Caco-2 (cell line): ENCODE results near the gene COL8A2. TPM values are rescaled to one million over a fixed set of nuclear protein-coding genes. Genes with fewer than 3 reads are reported as not detected.
A peak's percentile ranks its signal among the peaks of the same experiment; 100 is the strongest.
"Not testable (repeated sequence)": the region's sequence is repeated elsewhere in the genome, so short reads cannot be mapped to it uniquely, and the experiment has no call there.

ENCODE experiments used
- BruUV-seq: library from RNA; stranded (reverse); fragments of 400-500 nt; replicated peaks from 2 replicates; lab custom pipeline; 2021; lab: Mats Ljungman, UMichigan
- CTCF ChIA-PET: fragments of 300-600 bp; sonication (Branson Sonifier 250); formaldehyde crosslinking; loops from one replicate; lab custom pipeline; 2022; ENCODE audit warnings: antibody characterized with exemption; lab: Charles Lee
- POLR2A ChIA-PET: fragments of 300-600 bp; sonication (Branson Sonifier 250); formaldehyde crosslinking; loops from one replicate; lab custom pipeline; 2022; ENCODE audit warnings: antibody characterized with exemption; lab: Charles Lee
- DNase-seq, 2 experiments: peaks; one replicate each; pipeline versions ENCODE4 v3.0.0 to v3.0.0-alpha.2; 2020 to 2022
- H3K27me3 ChIP-seq: replicated peaks from 2 replicates; pipeline ENCODE4 v1.6.0; 2011; ENCODE audit warnings: low read length; ENCODE audit not compliant: control insufficient read depth, insufficient read depth
- H3K36me3 ChIP-seq: 2 replicates; pipeline ENCODE4 v1.5.1; 2011; ENCODE audit warnings: low read length; ENCODE audit not compliant: control insufficient read depth, insufficient read depth
- H3K4me1 ChIP-seq: fragments of 250-450 bp; sonication (Bioruptor Pico); 2 replicates; pipeline ENCODE4 v1.5.1; 2020; ENCODE audit warnings: mild to moderate bottlenecking
- H3K4me3 ChIP-seq: 2 replicates; pipeline ENCODE4 v1.5.1; 2011; ENCODE audit warnings: low read depth, mild to moderate bottlenecking, control low read depth, low read length
- H3K9me3 ChIP-seq: fragments of 250-450 bp; sonication (Bioruptor Pico); 2 replicates; pipeline ENCODE4 v1.5.1; 2020; ENCODE audit warnings: mild to moderate bottlenecking, moderate library complexity
- H3K27ac Mint-ChIP-seq: one replicate; pipeline ENCODE4 v1.8.0; 2022; ENCODE audit warnings: mixed read lengths; ENCODE audit not compliant: unreplicated experiment
- H3K27me3 Mint-ChIP-seq: one replicate; pipeline ENCODE4 v1.8.0; 2022; ENCODE audit warnings: mixed read lengths; ENCODE audit not compliant: insufficient read depth, unreplicated experiment
- H3K36me3 Mint-ChIP-seq: one replicate; pipeline ENCODE4 v1.8.0; 2022; ENCODE audit warnings: mild to moderate bottlenecking, mixed read lengths; ENCODE audit not compliant: insufficient read depth, unreplicated experiment
- H3K4me1 Mint-ChIP-seq: one replicate; pipeline ENCODE4 v1.8.0; 2022; ENCODE audit warnings: low read depth, mixed read lengths; ENCODE audit not compliant: unreplicated experiment
- H3K4me3 Mint-ChIP-seq: one replicate; pipeline ENCODE4 v1.8.0; 2022; ENCODE audit warnings: mild to moderate bottlenecking, moderate library complexity, mixed read lengths; ENCODE audit not compliant: unreplicated experiment
- H3K9me3 Mint-ChIP-seq: one replicate; pipeline ENCODE4 v1.8.0; 2022; ENCODE audit warnings: mixed read lengths; ENCODE audit not compliant: unreplicated experiment
- intact Hi-C: fragments of 100-400 bp; cut with micrococcal nuclease; formaldehyde crosslinking; loops from one replicate; pipeline ENCODE4 v1.10.0; 2022; ENCODE audit not compliant: unreplicated experiment
- total RNA-seq: library from RNA; stranded (reverse); gene quantifications from 2 replicates; pipeline ENCODE4 v1.2.3, GENCODE V29; 2022
- TF ChIP-seq, protein P1 (sequence below), 2 experiments: fragments of 200-600 bp in 1 of 2; IDR thresholded peaks; 1 replicate in 1 of 2; 2 replicates in 1 of 2; pipeline versions ENCODE4 v1.5.1 to v1.8.0; 2011 to 2022; ENCODE audit warnings: antibody characterized with exemption in 1 of 2, control low read depth in 1 of 2, inconsistent platforms in 1 of 2, low read depth in 1 of 2, low read length in 1 of 2, mild to moderate bottlenecking in 1 of 2, moderate library complexity in 1 of 2; ENCODE audit not compliant: insufficient read depth in 1 of 2, severe bottlenecking in 1 of 2, unreplicated experiment in 1 of 2

COL8A2 gene
- total RNA-seq, 1 experiment from 2014 or later = 0.18 TPM

DNA sequence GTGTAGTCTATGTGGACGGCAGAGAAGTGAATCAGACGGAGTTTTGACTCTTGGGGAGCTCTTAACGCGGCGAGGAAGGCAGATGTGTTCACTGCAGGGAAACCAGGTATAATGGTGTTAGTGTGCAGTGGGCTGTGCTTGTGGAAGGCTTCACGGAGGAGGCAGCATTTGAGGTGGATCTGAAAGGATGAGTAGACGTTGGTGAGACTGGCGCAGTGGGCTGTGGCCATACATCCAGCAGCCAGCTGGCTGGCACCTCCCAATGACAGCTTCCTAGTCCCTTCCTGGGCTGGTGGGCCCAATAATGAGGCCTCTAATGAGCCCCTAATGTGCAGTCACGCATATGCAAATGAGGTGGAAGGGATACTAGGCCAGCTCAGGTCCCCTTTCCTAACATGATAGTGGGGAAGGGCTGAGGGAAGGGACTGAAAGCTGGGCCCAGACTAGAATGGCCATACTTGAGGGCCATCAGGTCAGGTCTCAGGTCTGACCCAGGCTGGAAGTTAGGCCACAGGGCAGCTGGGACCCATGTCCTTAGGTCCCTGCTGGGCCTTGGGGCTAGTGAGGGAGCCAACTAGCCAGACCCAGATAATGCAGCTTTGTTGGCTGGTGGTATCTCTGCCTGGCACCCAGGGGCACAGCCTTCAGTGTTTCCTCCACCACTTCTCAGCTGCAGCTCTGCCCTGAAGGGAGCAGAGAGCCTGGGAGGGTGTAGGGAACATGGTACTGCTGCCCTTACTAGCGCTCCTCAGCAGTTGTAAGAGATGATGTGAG is 34.8 kb upstream of the COL8A2 start:
- no peak for DNase-seq
- POLR2A ChIA-PET = no interaction called here
- Histone ChIP-seq H3K9me3 (no peaks in the 10 kb centered on the region), H3K4me3 (no peak overlapping the region), H3K4me1 (peaks cover 4% of the 10 kb centered on the region; the same call in 1 of the 2 replicates), H3K36me3 (no peaks in the 10 kb centered on the region), H3K27me3 (no peaks in the 10 kb centered on the region)
- intact Hi-C loops = no loop called here
- Mint-ChIP-seq H3K4me1 (peaks cover 28% of the 10 kb centered on the region), H3K36me3 (peaks cover 24% of the 10 kb centered on the region), H3K9me3 (no peaks in the 10 kb centered on the region), H3K27ac (no peak overlapping the region), H3K4me3 (no peak overlapping the region), H3K27me3 (no peaks in the 10 kb centered on the region)
- CTCF ChIA-PET = interaction anchor here (1.2 to 1.8 kb wide), 2 partner anchors 28 to 126 kb away, joined by 4 to 5 read pairs; no protein-coding TSS in a partner anchor
- TF ChIP-seq, protein P1, sequence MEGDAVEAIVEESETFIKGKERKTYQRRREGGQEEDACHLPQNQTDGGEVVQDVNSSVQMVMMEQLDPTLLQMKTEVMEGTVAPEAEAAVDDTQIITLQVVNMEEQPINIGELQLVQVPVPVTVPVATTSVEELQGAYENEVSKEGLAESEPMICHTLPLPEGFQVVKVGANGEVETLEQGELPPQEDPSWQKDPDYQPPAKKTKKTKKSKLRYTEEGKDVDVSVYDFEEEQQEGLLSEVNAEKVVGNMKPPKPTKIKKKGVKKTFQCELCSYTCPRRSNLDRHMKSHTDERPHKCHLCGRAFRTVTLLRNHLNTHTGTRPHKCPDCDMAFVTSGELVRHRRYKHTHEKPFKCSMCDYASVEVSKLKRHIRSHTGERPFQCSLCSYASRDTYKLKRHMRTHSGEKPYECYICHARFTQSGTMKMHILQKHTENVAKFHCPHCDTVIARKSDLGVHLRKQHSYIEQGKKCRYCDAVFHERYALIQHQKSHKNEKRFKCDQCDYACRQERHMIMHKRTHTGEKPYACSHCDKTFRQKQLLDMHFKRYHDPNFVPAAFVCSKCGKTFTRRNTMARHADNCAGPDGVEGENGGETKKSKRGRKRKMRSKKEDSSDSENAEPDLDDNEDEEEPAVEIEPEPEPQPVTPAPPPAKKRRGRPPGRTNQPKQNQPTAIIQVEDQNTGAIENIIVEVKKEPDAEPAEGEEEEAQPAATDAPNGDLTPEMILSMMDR (IDR thresholded peaks at IDR 0.05; ENCODE audit: insufficient read depth in 1 of 2, low read depth in 1 of 2, low read length in 1 of 2, severe bottlenecking in 1 of 2, unreplicated experiment in 1 of 2) = no peak
- no TSS peak for BruUV-seq

DNA sequence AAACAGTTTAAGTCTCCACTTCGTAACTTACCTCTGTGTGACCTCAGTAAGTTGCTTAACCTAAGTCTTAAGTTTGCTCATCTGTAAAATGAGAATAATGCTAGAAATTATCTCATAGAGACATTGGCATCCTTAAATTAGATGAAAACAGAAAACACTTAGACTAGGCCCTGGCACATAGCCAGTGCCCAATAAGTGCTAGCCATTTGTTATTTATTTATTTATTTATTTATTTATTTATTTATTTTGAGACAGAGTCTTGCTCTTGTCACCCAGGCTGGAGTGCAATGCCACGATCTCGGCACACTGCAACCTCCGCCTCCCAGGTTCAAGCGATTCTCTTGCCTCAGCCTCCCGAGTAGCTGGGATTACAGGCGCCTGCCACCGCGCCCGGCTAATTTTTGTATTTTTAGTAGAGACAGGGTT is 33.8 kb upstream of the COL8A2 start:
- peaks cover 16% of the 10 kb centered on the region for H3K36me3 Mint-ChIP-seq
- H3K4me3 ChIP-seq, intact Hi-C loops, H3K27me3 Mint-ChIP-seq, H3K27ac Mint-ChIP-seq, DNase-seq, H3K27me3 ChIP-seq, BruUV-seq, POLR2A ChIA-PET, H3K36me3 ChIP-seq, H3K9me3 ChIP-seq, CTCF ChIA-PET, H3K9me3 Mint-ChIP-seq, H3K4me3 Mint-ChIP-seq, H3K4me1 ChIP-seq: not testable (repeated sequence)
- peaks cover 28% of the 10 kb centered on the region for H3K4me1 Mint-ChIP-seq

DNA sequence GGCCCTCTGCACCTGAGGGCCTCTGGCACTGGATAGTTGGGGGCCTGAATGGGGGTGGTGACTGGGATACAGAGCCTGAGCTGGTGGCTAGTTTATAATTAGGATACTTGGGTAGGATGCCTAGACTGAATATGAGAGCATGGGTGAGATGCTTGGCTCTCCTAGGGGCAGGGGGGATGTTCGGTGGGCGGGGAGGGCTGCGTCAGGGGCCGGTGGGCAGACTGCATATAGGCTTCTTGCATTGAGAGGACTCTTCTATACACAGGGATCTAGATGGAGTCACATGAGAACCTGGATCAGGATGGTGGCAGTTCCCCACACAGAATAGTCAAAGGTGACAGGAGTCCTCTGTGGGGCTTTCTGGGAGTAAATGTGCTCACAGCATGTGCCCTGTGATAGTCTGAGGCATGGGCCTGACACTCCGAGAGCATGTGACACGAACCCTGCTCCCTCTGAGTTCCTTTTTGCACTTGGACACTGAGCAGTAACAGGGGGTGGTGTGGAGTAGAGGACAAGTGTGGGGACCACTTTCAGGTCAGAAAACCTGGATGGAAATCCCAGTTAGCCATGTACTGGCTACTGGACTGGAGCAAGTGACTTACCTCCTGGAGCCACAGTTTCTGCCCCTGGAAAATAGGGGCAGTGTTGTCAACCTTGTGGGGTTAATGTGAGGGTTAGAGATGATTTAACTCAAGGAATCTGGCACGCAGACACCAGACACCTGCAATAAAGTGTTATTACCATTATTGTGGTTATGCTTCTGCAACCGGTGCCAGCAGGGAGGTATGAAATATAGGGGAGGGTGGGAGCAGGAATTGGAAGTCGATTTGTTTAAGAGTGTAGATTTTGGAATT is 33.2 kb upstream of the COL8A2 start:
- CTCF ChIA-PET = no interaction called here
- intact Hi-C loops = no loop called here

More for the DNA sequence above, 33.2 kb upstream of the COL8A2 start:
- H3K9me3 Mint-ChIP-seq = no peaks in the 10 kb centered on the region
- peaks cover 6% of the 10 kb centered on the region; the same call in 1 of the 2 replicates for H3K4me1 ChIP-seq
- H3K27me3 ChIP-seq = no peaks in the 10 kb centered on the region
- H3K4me1 Mint-ChIP-seq = peaks cover 28% of the 10 kb centered on the region
- TSS peak; percentile 14 for BruUV-seq
- H3K27ac Mint-ChIP-seq = peak overlapping the region; percentile 22
- no peak for DNase-seq
- H3K27me3 Mint-ChIP-seq = no peaks in the 10 kb centered on the region
- no peaks in the 10 kb centered on the region for H3K36me3 ChIP-seq
- no peak overlapping the region; the same call in 1 of the 2 replicates for H3K4me3 ChIP-seq
- H3K4me3 Mint-ChIP-seq = peak overlapping the region; percentile 82
- no peaks in the 10 kb centered on the region for H3K9me3 ChIP-seq
- H3K36me3 Mint-ChIP-seq = peaks cover 16% of the 10 kb centered on the region
- TF ChIP-seq, protein P1 (IDR thresholded peaks at IDR 0.05; ENCODE audit: insufficient read depth in 1 of 2, low read depth in 1 of 2, low read length in 1 of 2, severe bottlenecking in 1 of 2, unreplicated experiment in 1 of 2) = no peak
- POLR2A ChIA-PET = no interaction called here
